Left lung (tissue), 10 donors: ENCODE measurements around the gene CDX1. TPM values are rescaled to one million over a fixed set of nuclear protein-coding genes. Genes with fewer than 3 reads are reported as not detected.
A peak's percentile ranks its signal among the peaks of the same experiment; 100 is the strongest.

Source experiments
- ATAC-seq: fragments of 200-7000 bp; cut with Tn5 transposase; one replicate; pipeline ENCODE4 v1.9.1; 2020; ENCODE audit warnings: moderate library complexity
- DNase-seq, 4 donors: peaks; one replicate each; pipeline ENCODE4 v3.0.0-alpha.2; 2013 to 2020
- H3K27ac ChIP-seq, 2 donors: fragments of 200-600 bp; sonication (generic) in 1 of 2; one replicate each; pipeline versions ENCODE4 v1.5.0 to v1.8.0; 2020 to 2021
- H3K27me3 ChIP-seq, 2 donors: fragments of 200-600 bp; sonication (generic) in 1 of 2; one replicate each; pipeline versions ENCODE4 v1.5.0 to v1.8.0; 2020 to 2021
- H3K36me3 ChIP-seq, 2 donors: fragments of 200-600 bp; sonication (generic) in 1 of 2; one replicate each; pipeline versions ENCODE4 v1.5.0 to v1.8.0; 2020 to 2021
- H3K4me1 ChIP-seq, 2 donors: fragments of 200-600 bp; one replicate each; pipeline ENCODE4 v1.8.0; 2021
- H3K4me3 ChIP-seq, 2 donors: fragments of 200-600 bp; sonication (generic) in 1 of 2; one replicate each; pipeline versions ENCODE4 v1.5.0 to v1.8.0; 2020 to 2021; ENCODE audit warnings: mild to moderate bottlenecking in 1 of 2
- H3K9me3 ChIP-seq, 2 donors: fragments of 200-600 bp; sonication (generic) in 1 of 2; one replicate each; pipeline versions ENCODE4 v1.5.0 to v1.8.0; 2020 to 2021
- CTCF ChIP-seq, 2 donors: fragments of 200-600 bp; sonication (generic) in 1 of 2; IDR thresholded peaks; one replicate each; pipeline versions ENCODE4 v1.5.0 to v1.8.0; 2021; ENCODE audit warnings: antibody characterized with exemption in 2 of 2
- intact Hi-C, 2 donors: fragments of 100-400 bp; cut with DNase I; formaldehyde crosslinking; loops; one replicate each; pipeline versions ENCODE4 v1.11.2 to v1.14.2; 2022
- polyA plus RNA-seq, 6 donors: library from polyadenylated mRNA; unstranded; fragments of 120-200 nt; gene quantifications; one replicate each; pipeline ENCODE4 v1.2.1, GENCODE V29; 2013; ENCODE audit not compliant: insufficient read length in 6 of 6
- total RNA-seq, 2 donors: library from RNA; stranded (reverse); fragmentation: NEBNext Ultra II Directional; extraction: Animal tissue kit (Norgen Biotek cat#: 25700); gene quantifications; one replicate each; pipeline ENCODE4 v1.2.1, GENCODE V29; 2021
- donor health status: DM: no; HTN: yes; CAD: no.
- donor health status: DM: no; HTN: no; CAD: no.

Gene CDX1
- total and polyA plus RNA-seq, 8 donors = 0.14 to 0.60 (median 0.34) TPM; not detected in 1

DNA sequence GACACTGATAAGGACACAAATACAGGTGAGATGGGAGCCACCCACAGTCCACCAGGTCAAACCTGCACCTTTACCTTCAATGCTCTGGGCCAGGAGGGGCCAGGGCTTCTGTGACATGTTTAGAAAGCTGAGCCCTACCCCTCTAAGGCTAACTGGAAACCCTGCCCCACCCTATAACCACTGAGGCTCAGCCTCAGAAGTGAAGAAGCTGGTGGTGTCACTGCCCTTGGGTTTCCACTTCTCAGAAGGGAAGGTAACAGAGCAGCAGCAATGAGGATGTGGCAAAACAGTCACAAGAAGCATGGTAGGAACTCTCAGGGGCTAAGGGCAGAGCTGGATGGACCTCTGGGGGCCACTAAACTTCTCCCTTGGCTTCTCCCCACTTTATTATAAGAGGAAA, 17.0 kb upstream of the CDX1 start:
- intact Hi-C loops = no loop called here
- Histone ChIP-seq H3K27me3 (no peaks in the 10 kb centered on the region), H3K27ac (peak overlapping the region; percentile 8 to 33), H3K9me3 (no peaks in the 10 kb centered on the region), H3K4me3 (no peak overlapping the region), H3K36me3 (no peaks in the 10 kb centered on the region), H3K4me1 (peaks cover 3 to 9% of the 10 kb centered on the region in 2 donors)
- DNase-seq = no peak
- ATAC-seq = no peak
- TF ChIP-seq CTCF (IDR thresholded peaks at IDR 0.05) = no peak

- H3K27ac ChIP-seq = peak overlapping the region; percentile 26
- H3K9me3 ChIP-seq = no peaks in the 10 kb centered on the region
- ATAC-seq (no peak), DNase-seq (no peak)
- no peaks in the 10 kb centered on the region for H3K36me3 ChIP-seq
- intact Hi-C loops = no loop called here
- peaks cover 0 to 30% of the 10 kb centered on the region in 2 donors for H3K27me3 ChIP-seq
- TF ChIP-seq CTCF (IDR thresholded peaks at IDR 0.05) = no peak
- peaks cover 2 to 10% of the 10 kb centered on the region in 2 donors for H3K4me1 ChIP-seq
- peak overlapping the region; percentile 6 to 30 for H3K4me3 ChIP-seq
These were observed 13.7 kb upstream of the CDX1 start for GRCh38 chr5:150152636-150153462.

DNA sequence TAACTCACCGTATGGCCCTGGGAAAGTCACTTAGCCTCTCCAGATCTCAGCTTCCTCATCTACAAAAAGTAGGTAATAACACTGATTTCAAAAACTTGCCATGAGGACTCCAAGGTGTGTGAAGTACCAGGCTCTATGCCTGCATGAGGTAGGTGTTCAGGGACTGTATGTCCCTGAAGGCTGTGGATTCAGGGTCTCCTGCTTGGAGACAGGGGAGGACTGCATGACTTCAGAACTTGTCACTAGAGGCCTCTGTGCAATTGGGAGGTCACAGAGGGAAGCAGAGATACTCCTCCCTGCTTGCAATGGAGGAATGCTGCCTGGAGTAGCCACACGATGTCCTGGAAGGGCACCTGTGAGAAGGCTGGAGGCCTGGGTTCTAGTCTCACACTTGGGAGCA, 13.1 kb upstream of the CDX1 start:
- no peak for TF ChIP-seq CTCF (IDR thresholded peaks at IDR 0.05)
- H3K27ac ChIP-seq = peak overlapping the region; percentile 26 to 91
- DNase-seq (no peak), ATAC-seq (no peak)
- peaks cover 0 to 30% of the 10 kb centered on the region in 2 donors for H3K27me3 ChIP-seq
- H3K36me3 ChIP-seq = no peaks in the 10 kb centered on the region
- H3K4me1 ChIP-seq = peaks cover 2 to 10% of the 10 kb centered on the region in 2 donors
- H3K4me3 ChIP-seq = peak overlapping the region; percentile 30 to 31
- no peaks in the 10 kb centered on the region for H3K9me3 ChIP-seq
- intact Hi-C loops = no loop called here

GRCh38 chr5:150153957-150154617, 12.5 kb upstream of the CDX1 start:
- TF ChIP-seq CTCF (IDR thresholded peaks at IDR 0.05) = no peak
- Histone ChIP-seq H3K4me3 (peak overlapping the region; percentile 30 to 31), H3K27me3 (peaks cover 0 to 30% of the 10 kb centered on the region in 2 donors), H3K27ac (peak overlapping the region; percentile 26 to 91), H3K9me3 (no peaks in the 10 kb centered on the region), H3K36me3 (no peaks in the 10 kb centered on the region), H3K4me1 (peaks cover 2 to 10% of the 10 kb centered on the region in 2 donors)
- DNase-seq (peak in 1 of 4 donors; percentile 73), ATAC-seq (peak; percentile 13)
- intact Hi-C loops = no loop called here

GRCh38 chr5:150154618-150155128, 11.9 kb upstream of the CDX1 start:
- H3K9me3 ChIP-seq = no peaks in the 10 kb centered on the region
- DNase-seq = no peak
- peak overlapping the region; percentile 30 to 31 for H3K4me3 ChIP-seq
- TF ChIP-seq CTCF (IDR thresholded peaks at IDR 0.05) = no peak
- H3K36me3 ChIP-seq = no peaks in the 10 kb centered on the region
- H3K27ac ChIP-seq = peak overlapping the region; percentile 26 to 91
- intact Hi-C loops = no loop called here
- peaks cover 0 to 30% of the 10 kb centered on the region in 2 donors for H3K27me3 ChIP-seq
- H3K4me1 ChIP-seq = peaks cover 2 to 10% of the 10 kb centered on the region in 2 donors
- ATAC-seq = no peak
